Osteocyte (in vitro differentiated cells): Measurements from ENCODE around the gene NSMCE1. TPM values are rescaled to one million over a fixed set of nuclear protein-coding genes. Genes with fewer than 3 reads are reported as not detected.
A peak's percentile ranks its signal among the peaks of the same experiment; 100 is the strongest.

Experiments
- DNase-seq: peaks from one replicate; pipeline ENCODE4 v3.0.0; 2021; ENCODE audit warnings: mixed read lengths; ENCODE audit not compliant: unreplicated experiment; ENCODE audit errors: extremely low spot score
- H3K27ac Mint-ChIP-seq: one replicate; pipeline ENCODE4 v1.8.0; 2021; ENCODE audit warnings: mild to moderate bottlenecking, mixed read lengths; ENCODE audit not compliant: unreplicated experiment
- H3K27me3 Mint-ChIP-seq: one replicate; pipeline ENCODE4 v1.8.0; 2021; ENCODE audit warnings: mixed read lengths; ENCODE audit not compliant: unreplicated experiment
- H3K36me3 Mint-ChIP-seq: one replicate; pipeline ENCODE4 v1.8.0; 2021; ENCODE audit warnings: mixed read lengths; ENCODE audit not compliant: unreplicated experiment
- H3K4me1 Mint-ChIP-seq: one replicate; pipeline ENCODE4 v1.8.0; 2021; ENCODE audit warnings: mixed read lengths; ENCODE audit not compliant: unreplicated experiment
- H3K4me3 Mint-ChIP-seq: one replicate; pipeline ENCODE4 v1.8.0; 2021; ENCODE audit warnings: mild to moderate bottlenecking, moderate library complexity, mixed read lengths; ENCODE audit not compliant: unreplicated experiment
- H3K9me3 Mint-ChIP-seq: one replicate; pipeline ENCODE4 v1.8.0; 2021; ENCODE audit warnings: mixed read lengths; ENCODE audit not compliant: unreplicated experiment
- total RNA-seq: library from RNA; stranded (reverse); gene quantifications from 2 replicates; pipeline ENCODE4 v1.2.1, GENCODE V29; 2021
- TF ChIP-seq, protein P1 (sequence below): fragments of 200-600 bp; sonication (generic); IDR thresholded peaks from 2 replicates; pipeline ENCODE4 v1.5.0; 2021; ENCODE audit warnings: antibody characterized with exemption, mild to moderate bottlenecking, moderate library complexity

NSMCE1 gene
- total RNA-seq, 1 donor from 2014 or later: 28.3 TPM

DNA sequence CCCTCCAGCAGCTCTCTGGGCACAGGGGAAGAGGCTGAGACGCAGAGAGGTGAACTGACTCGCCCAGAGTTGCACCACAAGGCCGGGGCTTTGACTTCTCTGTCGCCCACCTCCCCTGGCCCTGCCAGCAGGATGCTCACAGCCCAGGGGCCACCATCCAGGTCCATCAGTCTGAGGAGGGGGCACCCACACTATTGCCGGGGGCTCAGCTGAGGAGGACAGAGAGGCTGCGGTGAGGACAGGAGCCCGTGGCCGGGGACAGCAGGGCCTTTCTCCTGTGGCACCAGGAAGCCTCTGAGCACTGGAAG, 32.7 kb downstream of the NSMCE1 start:
- Mint-ChIP-seq H3K9me3 (no peaks in the 10 kb centered on the region), H3K27ac (peak overlapping the region; percentile 72)

DNA sequence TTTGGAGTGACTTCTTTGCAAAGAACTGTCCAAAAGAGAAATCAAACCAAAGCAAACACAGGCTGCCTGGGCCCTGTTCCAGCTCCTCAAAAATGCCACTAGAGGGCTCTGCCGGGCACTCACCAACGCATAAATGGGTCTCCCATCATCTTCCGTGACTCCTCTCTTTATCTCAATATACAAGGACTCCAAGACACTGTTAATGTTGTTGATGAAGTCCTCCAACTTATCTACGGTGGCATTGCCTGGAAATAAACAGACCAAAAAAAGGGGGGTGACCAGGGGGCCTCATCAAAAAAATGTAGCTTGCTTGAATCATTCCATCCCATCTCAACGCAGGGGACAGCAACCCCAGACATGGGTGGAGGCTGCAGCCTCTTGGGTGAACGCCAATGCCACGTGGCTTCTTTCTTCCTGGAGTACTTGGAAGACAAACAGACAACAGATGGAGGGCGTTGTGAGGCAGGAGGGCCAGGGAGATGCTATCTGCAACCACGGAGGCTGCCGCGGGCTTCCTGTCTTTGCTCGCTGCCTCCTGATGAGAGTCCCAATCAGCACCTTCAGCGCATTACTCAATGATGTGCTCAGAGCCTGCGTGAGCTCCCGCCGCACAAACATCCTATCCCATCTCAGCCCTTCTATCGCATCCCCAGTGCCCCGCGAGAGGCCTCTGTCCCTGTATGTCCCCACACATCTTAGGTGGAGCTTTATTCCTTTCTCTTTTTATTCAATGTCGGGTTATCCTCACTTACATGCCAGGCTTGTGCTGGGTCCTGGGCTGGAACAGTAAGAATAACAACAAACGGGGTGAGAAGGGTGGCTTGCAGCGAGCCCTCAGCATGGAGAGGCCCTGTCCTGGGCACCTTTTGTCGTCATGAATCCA, 33.3 kb downstream of the NSMCE1 start:
- Mint-ChIP-seq H3K27ac (peak overlapping the region; percentile 72), H3K27me3 (no peaks in the 10 kb centered on the region), H3K9me3 (no peaks in the 10 kb centered on the region), H3K4me1 (peaks cover 31% of the 10 kb centered on the region), H3K4me3 (no peak overlapping the region), H3K36me3 (no peaks in the 10 kb centered on the region)
- TF ChIP-seq, protein P1, sequence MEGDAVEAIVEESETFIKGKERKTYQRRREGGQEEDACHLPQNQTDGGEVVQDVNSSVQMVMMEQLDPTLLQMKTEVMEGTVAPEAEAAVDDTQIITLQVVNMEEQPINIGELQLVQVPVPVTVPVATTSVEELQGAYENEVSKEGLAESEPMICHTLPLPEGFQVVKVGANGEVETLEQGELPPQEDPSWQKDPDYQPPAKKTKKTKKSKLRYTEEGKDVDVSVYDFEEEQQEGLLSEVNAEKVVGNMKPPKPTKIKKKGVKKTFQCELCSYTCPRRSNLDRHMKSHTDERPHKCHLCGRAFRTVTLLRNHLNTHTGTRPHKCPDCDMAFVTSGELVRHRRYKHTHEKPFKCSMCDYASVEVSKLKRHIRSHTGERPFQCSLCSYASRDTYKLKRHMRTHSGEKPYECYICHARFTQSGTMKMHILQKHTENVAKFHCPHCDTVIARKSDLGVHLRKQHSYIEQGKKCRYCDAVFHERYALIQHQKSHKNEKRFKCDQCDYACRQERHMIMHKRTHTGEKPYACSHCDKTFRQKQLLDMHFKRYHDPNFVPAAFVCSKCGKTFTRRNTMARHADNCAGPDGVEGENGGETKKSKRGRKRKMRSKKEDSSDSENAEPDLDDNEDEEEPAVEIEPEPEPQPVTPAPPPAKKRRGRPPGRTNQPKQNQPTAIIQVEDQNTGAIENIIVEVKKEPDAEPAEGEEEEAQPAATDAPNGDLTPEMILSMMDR: peak; percentile 95
- no peak for DNase-seq

More for the DNA sequence above, 32.7 kb downstream of the NSMCE1 start:
- TF ChIP-seq, protein P1: no peak
- Mint-ChIP-seq H3K4me3 (no peak overlapping the region), H3K36me3 (no peaks in the 10 kb centered on the region), H3K4me1 (peaks cover 35% of the 10 kb centered on the region), H3K27me3 (no peaks in the 10 kb centered on the region)
- DNase-seq: no peak

DNA sequence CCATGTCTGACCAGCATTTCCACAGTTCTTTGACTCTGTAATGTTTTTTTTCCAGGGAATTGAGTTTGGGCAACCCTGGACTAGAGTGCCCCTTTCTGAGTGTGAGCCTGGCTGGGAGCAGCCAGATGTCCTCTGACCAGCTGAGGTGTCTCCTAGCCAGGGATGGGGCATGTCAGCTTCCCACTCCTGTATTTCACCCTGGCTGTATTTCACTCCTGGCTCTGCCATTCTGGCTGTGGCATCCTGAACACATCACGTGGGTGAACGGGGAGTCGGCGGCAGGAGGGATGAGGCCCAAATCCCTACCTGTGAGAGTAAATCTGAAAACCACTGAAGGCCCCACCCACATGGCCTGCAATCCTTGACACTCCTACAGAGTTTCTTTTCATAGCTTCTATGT, 34.0 kb downstream of the NSMCE1 start:
- H3K4me1 Mint-ChIP-seq: peaks cover 31% of the 10 kb centered on the region
- H3K36me3 Mint-ChIP-seq: no peaks in the 10 kb centered on the region
- TF ChIP-seq, protein P1: no peak
- H3K4me3 Mint-ChIP-seq: no peak overlapping the region
- H3K27me3 Mint-ChIP-seq: no peaks in the 10 kb centered on the region
- DNase-seq: no peak
- no peak overlapping the region for H3K27ac Mint-ChIP-seq
- no peaks in the 10 kb centered on the region for H3K9me3 Mint-ChIP-seq

DNA sequence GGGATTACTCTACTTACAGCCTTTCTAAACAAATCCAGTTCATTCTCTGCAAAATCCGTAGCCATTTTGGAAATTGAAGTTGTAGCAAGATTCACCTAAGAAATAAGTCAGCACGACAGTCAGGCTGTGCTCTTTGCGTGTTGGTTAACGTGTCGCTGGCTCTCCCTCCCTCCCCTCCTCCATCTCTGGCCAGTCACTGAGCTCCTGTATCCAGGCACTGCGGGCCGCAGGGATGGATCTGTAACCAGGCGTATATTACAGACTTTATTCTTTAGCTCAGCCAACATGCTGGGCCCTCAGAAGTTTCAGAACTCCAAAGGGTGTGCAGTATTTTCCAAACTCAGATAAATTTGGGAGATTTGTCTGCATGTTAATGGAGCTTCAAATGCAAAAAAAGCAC, 34.4 kb downstream of the NSMCE1 start:
- TF ChIP-seq, protein P1: no peak
- no peaks in the 10 kb centered on the region for H3K9me3 Mint-ChIP-seq

DNA sequence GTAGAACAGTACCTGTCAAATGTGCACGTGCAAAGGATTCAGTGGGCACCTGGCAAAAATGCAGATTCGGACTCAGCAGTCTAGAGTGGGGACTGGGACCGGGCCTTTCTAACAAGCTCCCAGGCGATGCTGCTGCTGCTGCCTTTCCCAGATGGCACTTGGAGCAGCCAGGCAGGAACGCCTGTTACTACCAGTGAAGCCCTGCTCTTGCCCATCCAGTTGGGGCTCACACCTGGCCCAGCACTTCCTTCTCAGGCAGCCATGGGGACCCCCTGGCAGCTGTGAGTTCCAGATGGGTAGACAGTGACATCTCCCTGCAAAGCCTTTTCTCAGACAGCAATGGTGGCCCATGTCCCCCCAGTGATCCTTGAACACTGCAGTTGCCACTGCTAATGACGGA, 34.8 kb downstream of the NSMCE1 start:
- Mint-ChIP-seq H3K27ac (no peak overlapping the region), H3K4me1 (peaks cover 31% of the 10 kb centered on the region), H3K36me3 (no peaks in the 10 kb centered on the region), H3K4me3 (no peak overlapping the region), H3K27me3 (no peaks in the 10 kb centered on the region), H3K9me3 (no peaks in the 10 kb centered on the region)
- DNase-seq: no peak
- TF ChIP-seq, protein P1: no peak

More for the DNA sequence above, 34.4 kb downstream of the NSMCE1 start:
- H3K36me3 Mint-ChIP-seq: no peaks in the 10 kb centered on the region
- H3K4me1 Mint-ChIP-seq: peaks cover 31% of the 10 kb centered on the region
- H3K4me3 Mint-ChIP-seq: no peak overlapping the region
- no peaks in the 10 kb centered on the region for H3K27me3 Mint-ChIP-seq
- no peak overlapping the region for H3K27ac Mint-ChIP-seq
- DNase-seq: no peak
